Measurements from ENCODE around the gene PJA2. TPM values are rescaled to one million over a fixed set of nuclear protein-coding genes. Genes with fewer than 3 reads are reported as not detected.

PJA2 gene
- total and polyA plus RNA-seq, 12 donors = 15.6 to 103 (median 87.9) TPM

DNA sequence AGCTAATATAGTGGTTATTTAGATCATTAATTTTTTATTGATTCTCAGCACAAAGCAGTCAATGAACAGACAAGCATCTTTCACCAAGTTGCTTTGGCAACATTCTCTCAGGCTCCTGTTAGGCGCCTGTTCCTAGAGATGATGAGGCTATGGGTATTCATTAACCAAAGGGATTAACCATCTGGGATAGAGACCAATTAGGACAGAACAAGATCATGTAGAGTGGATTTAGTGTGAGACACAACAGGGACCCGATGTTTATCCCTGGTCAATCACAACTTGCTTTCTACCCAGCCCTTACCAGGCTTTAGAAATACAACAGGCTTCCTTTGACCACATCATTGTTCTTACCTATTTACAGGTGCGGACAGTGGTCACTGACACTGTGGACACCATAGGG is 82.2 kb downstream of the PJA2 start:
- Histone ChIP-seq H3K4me3 (no peak overlapping the region), H3K27ac (no peak overlapping the region), H3K4me1 (peaks cover 0 to 26% (median 4%) of the 10 kb centered on the region in 9 donors), H3K36me3 (peaks cover 0 to 15% (median 0%) of the 10 kb centered on the region in 9 donors), H3K27me3 (no peaks in the 10 kb centered on the region), H3K9me3 (no peaks in the 10 kb centered on the region)
- DNase-seq = no peak
- TF ChIP-seq CTCF (IDR thresholded peaks at IDR 0.05) = no peak
- intact Hi-C loops (cut with DNase I) = no loop called here
- 81 to 97% methylated on average over 3 of the region's 3 CpGs for WGBS, 2 donors
- no peak for ATAC-seq

DNA sequence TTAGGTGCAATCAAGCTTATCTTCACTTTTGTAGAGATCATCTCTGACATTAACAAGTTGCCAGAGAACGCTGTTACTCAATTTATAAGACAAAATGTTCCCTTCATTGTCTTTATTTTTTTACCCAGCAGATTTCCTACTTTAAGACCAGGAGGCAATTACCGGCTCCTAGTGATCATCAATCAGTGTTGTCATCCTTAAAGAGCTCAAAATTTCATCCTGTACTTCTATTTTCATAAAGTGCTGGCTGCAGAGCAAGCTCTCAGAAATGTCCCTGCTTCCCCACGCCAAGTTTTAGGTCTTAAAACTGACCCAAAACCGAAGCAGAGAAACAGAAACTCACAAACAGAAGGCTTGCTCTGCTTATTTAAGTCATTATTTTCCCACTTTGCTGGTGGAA is 82.9 kb downstream of the PJA2 start:
- WGBS, 2 donors = 71 to 78% methylated on average over 4 of the region's 4 CpGs
- peaks cover 0 to 26% (median 4%) of the 10 kb centered on the region in 9 donors for H3K4me1 ChIP-seq
- intact Hi-C loops (cut with DNase I) = no loop called here
- H3K9me3 ChIP-seq = no peaks in the 10 kb centered on the region
- DNase-seq (no peak), ATAC-seq (no peak)
- peaks cover 0 to 15% (median 0%) of the 10 kb centered on the region in 9 donors for H3K36me3 ChIP-seq
- no peak overlapping the region for H3K27ac ChIP-seq
- no peak for TF ChIP-seq CTCF (IDR thresholded peaks at IDR 0.05)
- H3K27me3 ChIP-seq = no peaks in the 10 kb centered on the region
- H3K4me3 ChIP-seq = no peak overlapping the region

GRCh38 chr5:109325456-109325855 is 84.3 kb downstream of the PJA2 start:
- intact Hi-C loops (cut with DNase I) = no loop called here

DNA sequence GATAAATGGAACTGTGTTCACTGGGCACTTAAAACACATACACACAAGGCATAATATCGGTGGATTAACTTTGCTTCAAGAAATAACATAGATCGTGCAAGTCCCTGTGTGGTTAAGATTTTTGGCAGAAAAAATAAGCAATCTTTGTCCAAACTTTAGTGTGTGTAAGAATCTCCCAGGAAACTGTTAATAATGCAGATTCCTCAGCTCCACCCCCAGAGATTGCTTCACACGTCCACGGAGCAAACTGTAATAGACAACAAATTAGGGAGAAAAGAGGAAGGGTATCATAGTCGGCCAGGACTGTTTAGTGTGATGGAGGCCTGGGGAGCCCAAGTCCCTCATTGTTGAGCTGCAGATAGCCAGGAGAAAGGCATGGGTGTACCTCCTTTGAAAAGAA is 84.8 kb downstream of the PJA2 start:
- intact Hi-C loops (cut with DNase I) = no loop called here
- Histone ChIP-seq H3K4me3 (no peak overlapping the region), H3K36me3 (peaks cover 0 to 12% (median 0%) of the 10 kb centered on the region in 9 donors), H3K27me3 (no peaks in the 10 kb centered on the region), H3K27ac (no peak overlapping the region), H3K9me3 (no peaks in the 10 kb centered on the region), H3K4me1 (peaks cover 0 to 22% (median 1%) of the 10 kb centered on the region in 9 donors)
- DNase-seq (no peak), ATAC-seq (no peak)
- TF ChIP-seq CTCF (IDR thresholded peaks at IDR 0.05) = no peak
- WGBS, 2 donors = 64 to 74% methylated on average over 5 of the region's 5 CpGs

More at GRCh38 chr5:109325456-109325855, 84.3 kb downstream of the PJA2 start:
- no peak overlapping the region for H3K4me3 ChIP-seq
- DNase-seq (no peak), ATAC-seq (no peak)
- H3K9me3 ChIP-seq = no peaks in the 10 kb centered on the region
- H3K36me3 ChIP-seq = peaks cover 0 to 15% (median 0%) of the 10 kb centered on the region in 9 donors
- H3K27me3 ChIP-seq = no peaks in the 10 kb centered on the region
- no peak overlapping the region for H3K27ac ChIP-seq
- no peak for TF ChIP-seq CTCF (IDR thresholded peaks at IDR 0.05)
- H3K4me1 ChIP-seq = peaks cover 0 to 26% (median 4%) of the 10 kb centered on the region in 9 donors
- 79 to 85% methylated on average over 5 of the region's 5 CpGs for WGBS, 2 donors
